Islet of Langerhans (tissue), 1 donor: ENCODE data around the gene OTUB2.
A peak's percentile ranks its signal among the peaks of the same experiment; 100 is the strongest.

Experiments
- FAIRE-seq: peaks from one replicate; lab custom pipeline; 2011; peaks lifted over from hg19 to GRCh38; lab: Jason Lieb, UNC

Gene OTUB2

DNA sequence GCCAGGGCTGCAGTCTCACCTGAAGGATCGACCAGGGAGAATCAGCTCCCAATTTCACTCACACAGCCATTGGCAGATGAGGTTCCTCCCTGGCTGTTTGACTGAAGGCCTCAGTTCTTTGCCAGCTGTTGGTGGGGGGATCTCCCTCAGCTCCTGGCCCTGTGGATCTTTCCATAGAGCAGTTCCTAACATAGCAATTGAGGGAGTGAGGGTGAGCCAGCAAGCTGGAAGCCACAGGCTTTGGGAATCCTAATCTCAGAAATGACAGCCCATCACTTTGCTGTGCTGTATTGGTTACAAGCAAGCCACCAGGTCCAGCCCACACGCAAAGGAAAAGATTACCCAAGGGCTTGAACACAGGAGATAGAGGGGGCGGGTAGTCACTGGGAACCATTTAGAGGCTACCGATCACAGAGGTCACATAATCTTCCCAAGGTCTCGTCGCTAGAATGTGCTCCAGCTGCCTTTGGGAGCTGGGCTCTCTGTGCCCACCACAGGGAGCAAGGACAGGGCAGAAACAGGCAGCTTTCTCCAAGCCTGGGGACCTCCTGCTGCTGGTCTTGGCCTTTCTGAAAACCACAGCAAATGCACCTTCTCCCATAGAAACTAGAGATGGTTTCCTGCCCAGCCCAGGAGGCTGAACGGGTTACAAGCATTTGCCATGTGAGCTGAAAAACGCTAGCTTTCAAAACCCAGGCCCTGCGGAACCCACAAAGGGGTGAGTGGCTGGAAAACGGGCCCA lies 4.6 kb upstream of the OTUB2 start:
- no peak for FAIRE-seq

DNA sequence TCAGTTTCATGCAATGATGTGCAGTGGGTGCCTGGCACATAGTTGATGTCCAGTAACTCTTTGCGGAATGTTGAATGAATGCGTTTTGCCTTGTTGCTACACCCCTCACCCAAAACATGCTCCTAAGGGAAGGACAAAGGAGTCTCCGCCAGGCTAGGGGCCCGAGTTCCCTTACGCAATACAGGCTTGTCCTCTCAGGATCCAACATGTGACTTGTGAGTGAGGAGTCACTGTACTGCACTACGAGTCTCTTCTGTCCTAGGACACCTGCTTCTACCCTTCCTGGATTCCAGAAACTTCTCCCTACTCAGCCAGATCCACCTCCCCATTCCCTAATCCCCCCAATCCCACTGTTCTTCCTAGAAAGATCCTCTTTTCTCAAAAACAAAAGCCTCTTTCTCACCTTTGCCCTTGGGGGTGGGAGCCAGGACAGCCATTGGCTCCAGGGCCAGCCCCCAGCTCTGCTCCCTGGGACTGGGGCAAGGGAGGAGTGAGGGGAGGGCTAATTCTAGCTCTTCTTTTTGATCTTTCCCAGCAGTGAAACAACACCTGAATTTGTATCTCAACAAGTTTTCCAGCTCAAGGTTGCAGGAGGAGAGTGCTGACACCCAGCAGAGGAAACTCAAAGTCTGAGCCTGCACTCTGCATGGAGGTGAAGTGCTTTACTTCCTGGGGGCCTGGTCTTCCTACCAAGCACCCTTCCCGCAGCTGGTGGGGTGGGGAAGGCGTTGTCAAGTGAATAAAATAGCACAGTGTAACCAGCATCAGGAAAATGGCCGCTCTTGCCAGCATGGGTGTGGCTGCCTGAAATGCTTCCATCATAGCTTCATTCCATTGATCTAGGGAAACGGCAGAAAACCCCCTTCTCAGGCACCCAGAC lies 3.4 kb upstream of the OTUB2 start:
- no peak for FAIRE-seq

DNA sequence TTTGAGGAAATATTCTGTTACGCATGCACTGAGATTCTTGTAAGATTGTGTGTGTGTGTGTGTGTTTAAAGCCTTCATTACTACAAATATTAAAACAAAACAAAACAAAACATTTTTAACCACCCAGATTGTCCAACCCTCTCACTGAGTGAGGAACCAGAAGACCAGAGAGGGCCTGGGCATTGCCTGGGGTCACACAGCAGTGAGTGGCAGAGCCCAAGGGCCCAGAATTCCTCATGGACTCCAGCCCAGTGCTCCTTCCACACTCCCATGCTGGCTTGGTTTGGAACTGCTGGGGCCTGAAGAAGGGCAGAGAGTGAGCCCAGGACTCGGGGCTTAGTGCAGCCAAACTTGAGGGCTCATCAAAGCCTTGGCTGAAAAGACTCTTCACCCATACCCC lies 1.6 kb upstream of the OTUB2 start:
- FAIRE-seq = no peak

GRCh38 chr14:94025720-94026119 lies 420 bp upstream of the OTUB2 start:
- FAIRE-seq = no peak

DNA sequence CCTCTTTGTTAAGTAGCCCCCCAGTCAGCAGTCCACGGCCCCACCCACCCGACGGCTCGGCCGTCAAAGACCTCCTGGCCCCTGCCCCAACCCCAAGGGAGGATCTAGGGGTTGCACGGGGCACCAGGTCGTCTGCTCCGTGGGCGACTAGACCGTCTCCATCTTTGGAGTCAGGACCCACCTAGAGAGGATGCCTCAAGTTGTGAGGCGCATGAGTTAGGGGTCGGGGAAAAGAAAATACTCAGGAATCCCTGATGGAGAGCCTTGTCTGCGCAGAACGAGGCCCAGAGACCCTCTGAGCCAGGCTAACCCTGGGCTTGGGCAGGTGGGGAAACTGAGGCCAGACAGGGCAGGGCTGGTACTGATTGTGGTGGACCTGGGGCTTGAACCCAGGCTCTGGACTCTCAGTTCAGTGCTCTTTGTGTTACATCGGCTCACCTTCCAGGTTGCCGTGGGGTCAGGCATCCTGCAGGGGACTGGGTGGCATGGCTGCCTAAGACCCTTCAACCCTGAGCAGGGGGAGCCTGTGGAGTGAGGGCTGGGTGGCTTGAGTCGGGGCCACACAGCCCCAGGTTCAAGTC lies 839 bp downstream of the OTUB2 start:
- FAIRE-seq = no peak

- FAIRE-seq = no peak
Measured at GRCh38 chr14:94027566-94028449, 1.7 kb downstream of the OTUB2 start.

DNA sequence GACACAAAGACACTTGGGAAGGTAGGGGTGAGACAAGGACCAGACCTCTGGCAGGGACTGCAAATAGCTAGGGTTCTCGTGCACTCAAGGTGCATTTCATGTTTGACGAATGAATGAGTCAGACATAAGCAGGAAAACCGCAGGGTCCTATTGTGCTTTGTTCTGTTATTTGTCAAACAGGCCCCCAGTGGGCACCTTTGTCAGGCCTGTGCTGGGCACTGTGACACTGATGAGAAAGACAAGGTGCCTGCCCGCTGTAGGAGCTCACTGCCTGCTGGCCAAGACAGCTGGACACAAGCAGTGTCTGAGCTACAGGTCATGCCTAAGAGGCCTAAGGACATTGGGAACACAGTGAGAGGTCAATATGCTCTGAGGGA lies 2.3 kb downstream of the OTUB2 start:
- FAIRE-seq = no peak

GRCh38 chr14:94029265-94029664 lies 3.1 kb downstream of the OTUB2 start:
- FAIRE-seq = no peak

- no peak for FAIRE-seq
Measured at GRCh38 chr14:94029671-94030203, 3.6 kb downstream of the OTUB2 start.

GRCh38 chr14:94030571-94030970 lies 4.4 kb downstream of the OTUB2 start:
- no peak for FAIRE-seq

- no peak for FAIRE-seq
Measured at GRCh38 chr14:94031161-94031882, 5.2 kb downstream of the OTUB2 start.

- FAIRE-seq = no peak
Measured at GRCh38 chr14:94031883-94032279, 5.7 kb downstream of the OTUB2 start.

- FAIRE-seq = no peak
Measured at GRCh38 chr14:94034886-94035285, 8.7 kb downstream of the OTUB2 start.

DNA sequence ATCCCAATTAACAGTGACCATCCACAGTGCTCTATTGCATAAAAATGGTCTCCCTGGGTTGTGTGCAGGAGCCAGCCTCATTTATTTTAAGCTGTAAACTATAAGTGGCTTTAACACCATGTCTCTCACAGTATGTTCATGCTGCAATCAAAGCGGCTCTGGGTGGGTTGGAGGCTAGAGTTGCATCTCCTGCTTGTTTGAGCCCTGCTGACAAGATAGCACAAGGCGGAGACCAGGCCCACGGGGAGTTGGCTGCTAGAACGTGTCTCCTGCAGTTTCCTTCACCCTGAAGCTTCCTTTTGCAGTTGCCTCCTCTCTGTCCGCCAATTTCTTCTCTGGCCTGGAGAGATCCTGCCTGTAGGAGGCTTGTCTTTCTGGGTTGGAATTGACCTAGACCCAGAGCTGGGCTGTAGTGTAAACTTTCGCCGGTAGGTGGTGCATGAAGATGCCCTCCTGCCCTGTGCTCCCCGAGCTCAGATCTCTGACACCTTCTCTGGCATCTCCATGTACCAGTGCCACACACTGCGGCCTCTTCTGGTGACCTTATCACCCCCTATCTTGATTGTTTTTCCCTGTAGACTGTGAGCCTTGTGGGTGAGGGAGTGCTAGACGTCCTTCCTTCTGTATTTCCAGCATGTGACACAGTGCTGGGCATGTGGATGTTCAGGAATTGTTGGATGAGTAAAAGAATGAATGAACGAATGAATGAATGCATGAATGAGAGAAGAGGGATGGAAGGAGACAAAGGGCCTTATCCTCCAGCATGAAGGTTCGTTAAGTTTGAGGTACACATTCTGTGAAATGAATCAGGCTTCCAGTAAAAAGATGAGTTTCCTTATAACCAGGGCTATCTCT lies 10.4 kb downstream of the OTUB2 start:
- FAIRE-seq = peak; percentile 33

DNA sequence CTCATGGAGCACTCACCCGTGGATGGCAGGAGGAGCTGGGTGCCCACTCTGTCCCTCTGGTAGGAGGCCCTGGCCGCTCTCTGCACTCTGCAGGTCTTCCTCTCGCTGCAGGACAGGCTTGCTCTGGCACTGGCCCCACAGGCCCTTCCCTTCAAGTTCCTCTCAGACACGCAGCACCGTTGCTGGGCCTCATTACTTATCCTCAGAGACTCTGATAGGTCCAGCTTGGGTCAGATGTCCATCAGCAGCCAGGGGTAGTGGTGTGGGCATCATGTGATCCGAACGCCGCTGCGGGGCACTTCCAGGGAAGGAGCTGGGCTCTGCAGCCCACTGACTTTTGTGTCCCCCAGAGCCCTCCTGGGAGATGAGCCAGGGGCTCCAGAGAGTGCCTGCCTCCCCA lies 11.8 kb downstream of the OTUB2 start:
- no peak for FAIRE-seq

- no peak for FAIRE-seq
Measured at GRCh38 chr14:94038510-94038909, 12.4 kb downstream of the OTUB2 start.

- no peak for FAIRE-seq
Measured at GRCh38 chr14:94038921-94039629, 12.9 kb downstream of the OTUB2 start.

DNA sequence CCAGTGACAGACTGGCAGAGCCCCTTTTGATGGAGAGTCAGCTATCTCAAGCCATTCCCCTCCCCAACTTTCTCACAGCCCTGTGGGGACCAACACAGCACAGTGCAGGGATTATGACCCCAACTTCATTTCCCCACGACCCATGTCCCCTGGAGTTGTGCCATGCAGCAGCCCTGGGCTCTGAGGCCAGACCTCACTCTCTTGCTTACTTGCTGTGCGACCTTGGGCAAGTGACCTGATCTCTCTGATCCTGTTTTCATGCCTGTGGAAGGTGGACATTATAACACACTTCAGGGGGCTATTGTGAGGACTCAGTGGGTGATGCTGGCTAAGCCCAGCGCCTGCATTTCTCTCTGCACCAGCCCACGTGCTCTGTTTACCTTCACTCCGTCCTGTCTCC lies 14.1 kb downstream of the OTUB2 start:
- no peak for FAIRE-seq

- FAIRE-seq = no peak
Measured at GRCh38 chr14:94040796-94041195, 14.7 kb downstream of the OTUB2 start.
